ENCODE results near the gene NFATC1. TPM values are rescaled to one million over a fixed set of nuclear protein-coding genes. Genes with fewer than 3 reads are reported as not detected.

Gene NFATC1
- total RNA-seq, 4 donors from 2014 or later = 14.0 to 22.4 (median 15.0) TPM

DNA sequence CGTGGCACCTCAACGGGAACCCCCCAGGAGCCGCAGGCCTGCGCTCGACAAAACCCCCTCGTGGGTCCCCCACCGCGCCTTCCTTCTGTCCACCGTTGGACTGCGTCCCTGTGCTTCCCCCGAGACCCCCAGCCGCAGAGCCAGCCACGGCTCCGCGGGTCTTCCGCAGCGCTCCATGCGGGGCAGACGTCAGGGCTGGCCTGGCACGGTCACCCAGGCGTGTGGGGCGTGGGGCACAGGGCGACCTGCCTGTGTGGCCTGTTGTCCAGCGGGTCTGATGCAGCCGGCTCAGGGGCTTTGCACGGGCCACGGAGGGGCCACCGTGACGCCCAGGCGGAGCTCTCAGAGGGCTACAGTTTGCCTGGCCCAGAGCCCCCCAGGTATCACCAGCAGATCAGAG lies 11.0 kb downstream of the NFATC1 start:
- intact Hi-C loops (cut with DNase I; ENCODE audit: low total_unique reads) = no loop called here
- no peak for DNase-seq (ENCODE audit: low spot score in 2 of 2)
- TF ChIP-seq POLR2A (IDR thresholded peaks at IDR 0.05) = no peak
- TF ChIP-seq, protein P1, sequence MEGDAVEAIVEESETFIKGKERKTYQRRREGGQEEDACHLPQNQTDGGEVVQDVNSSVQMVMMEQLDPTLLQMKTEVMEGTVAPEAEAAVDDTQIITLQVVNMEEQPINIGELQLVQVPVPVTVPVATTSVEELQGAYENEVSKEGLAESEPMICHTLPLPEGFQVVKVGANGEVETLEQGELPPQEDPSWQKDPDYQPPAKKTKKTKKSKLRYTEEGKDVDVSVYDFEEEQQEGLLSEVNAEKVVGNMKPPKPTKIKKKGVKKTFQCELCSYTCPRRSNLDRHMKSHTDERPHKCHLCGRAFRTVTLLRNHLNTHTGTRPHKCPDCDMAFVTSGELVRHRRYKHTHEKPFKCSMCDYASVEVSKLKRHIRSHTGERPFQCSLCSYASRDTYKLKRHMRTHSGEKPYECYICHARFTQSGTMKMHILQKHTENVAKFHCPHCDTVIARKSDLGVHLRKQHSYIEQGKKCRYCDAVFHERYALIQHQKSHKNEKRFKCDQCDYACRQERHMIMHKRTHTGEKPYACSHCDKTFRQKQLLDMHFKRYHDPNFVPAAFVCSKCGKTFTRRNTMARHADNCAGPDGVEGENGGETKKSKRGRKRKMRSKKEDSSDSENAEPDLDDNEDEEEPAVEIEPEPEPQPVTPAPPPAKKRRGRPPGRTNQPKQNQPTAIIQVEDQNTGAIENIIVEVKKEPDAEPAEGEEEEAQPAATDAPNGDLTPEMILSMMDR (IDR thresholded peaks at IDR 0.05) = no peak
- 97 to 98% methylated on average over 22 to 23 of the region's 30 CpGs for WGBS, 2 donors
- no peak overlapping the region for H3K4me3 ChIP-seq (ENCODE audit: low read depth, poor library complexity, severe bottlenecking)

DNA sequence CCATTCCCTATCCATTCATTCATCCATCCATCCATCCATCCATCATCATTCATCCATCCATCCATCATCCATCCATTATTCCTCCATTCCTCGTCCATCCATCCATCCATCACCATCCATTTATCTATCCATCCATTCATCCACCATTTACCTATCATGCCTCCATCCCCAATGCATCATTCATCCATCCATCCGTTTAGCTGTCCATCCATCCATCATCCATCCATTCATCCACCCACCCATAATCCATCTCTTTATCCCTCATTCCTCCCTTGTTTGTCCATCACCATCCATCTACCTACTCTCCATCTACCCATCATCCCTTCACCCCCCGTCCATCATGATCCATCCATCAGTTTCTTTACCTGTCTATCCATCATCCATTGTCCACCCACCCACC lies 13.6 kb downstream of the NFATC1 start:
- no peak overlapping the region for H3K4me3 ChIP-seq (ENCODE audit: low read depth, poor library complexity, severe bottlenecking)
- no peak for DNase-seq (ENCODE audit: low spot score in 2 of 2)
- no peak for TF ChIP-seq POLR2A (IDR thresholded peaks at IDR 0.05)
- TF ChIP-seq, protein P1 (IDR thresholded peaks at IDR 0.05) = no peak
- intact Hi-C loops (cut with DNase I; ENCODE audit: low total_unique reads) = no loop called here
- WGBS, 2 donors = 94 to 98% methylated on average over 3 of the region's 3 CpGs

DNA sequence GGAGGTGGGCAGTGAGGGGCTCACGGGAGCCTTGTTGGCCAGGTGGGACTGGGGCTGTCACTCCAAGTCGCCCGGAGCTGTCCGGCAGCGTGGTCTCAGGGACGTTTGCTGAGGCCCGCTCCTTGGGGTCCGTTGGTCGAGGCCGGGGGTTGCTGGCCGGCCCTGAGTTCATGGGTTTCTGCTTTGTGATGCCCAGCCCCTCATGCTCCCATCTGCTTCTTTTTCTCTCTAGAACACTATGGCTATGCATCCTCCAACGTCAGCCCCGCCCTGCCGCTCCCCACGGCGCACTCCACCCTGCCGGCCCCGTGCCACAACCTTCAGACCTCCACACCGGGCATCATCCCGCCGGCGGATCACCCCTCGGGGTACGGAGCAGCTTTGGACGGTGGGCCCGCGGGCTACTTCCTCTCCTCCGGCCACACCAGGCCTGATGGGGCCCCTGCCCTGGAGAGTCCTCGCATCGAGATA lies 14.5 kb downstream of the NFATC1 start:
- DNase-seq (ENCODE audit: low spot score in 2 of 2) = no peak
- 96 to 98% methylated on average over 28 to 30 of the region's 30 CpGs for WGBS, 2 donors
- TF ChIP-seq, protein P1 (IDR thresholded peaks at IDR 0.05) = no peak
- no peak for TF ChIP-seq POLR2A (IDR thresholded peaks at IDR 0.05)

DNA sequence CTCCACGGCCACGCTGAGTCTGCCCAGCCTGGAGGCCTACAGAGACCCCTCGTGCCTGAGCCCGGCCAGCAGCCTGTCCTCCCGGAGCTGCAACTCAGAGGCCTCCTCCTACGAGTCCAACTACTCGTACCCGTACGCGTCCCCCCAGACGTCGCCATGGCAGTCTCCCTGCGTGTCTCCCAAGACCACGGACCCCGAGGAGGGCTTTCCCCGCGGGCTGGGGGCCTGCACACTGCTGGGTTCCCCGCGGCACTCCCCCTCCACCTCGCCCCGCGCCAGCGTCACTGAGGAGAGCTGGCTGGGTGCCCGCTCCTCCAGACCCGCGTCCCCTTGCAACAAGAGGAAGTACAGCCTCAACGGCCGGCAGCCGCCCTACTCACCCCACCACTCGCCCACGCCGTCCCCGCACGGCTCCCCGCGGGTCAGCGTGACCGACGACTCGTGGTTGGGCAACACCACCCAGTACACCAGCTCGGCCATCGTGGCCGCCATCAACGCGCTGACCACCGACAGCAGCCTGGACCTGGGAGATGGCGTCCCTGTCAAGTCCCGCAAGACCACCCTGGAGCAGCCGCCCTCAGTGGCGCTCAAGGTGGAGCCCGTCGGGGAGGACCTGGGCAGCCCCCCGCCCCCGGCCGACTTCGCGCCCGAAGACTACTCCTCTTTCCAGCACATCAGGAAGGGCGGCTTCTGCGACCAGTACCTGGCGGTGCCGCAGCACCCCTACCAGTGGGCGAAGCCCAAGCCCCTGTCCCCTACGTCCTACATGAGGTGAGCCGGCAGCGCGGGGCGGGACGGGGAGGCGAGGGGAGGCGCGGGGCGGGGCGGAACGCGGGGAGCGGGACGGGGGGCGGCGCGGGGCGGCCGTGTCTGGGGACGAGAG lies 15.2 kb downstream of the NFATC1 start:
- TF ChIP-seq POLR2A (IDR thresholded peaks at IDR 0.05) = no peak
- TF ChIP-seq, protein P1 (IDR thresholded peaks at IDR 0.05) = no peak
- intact Hi-C loops (cut with DNase I; ENCODE audit: low total_unique reads) = no loop called here
- 96 to 97% methylated on average over 81 to 84 of the region's 84 CpGs for WGBS, 2 donors
- DNase-seq (ENCODE audit: low spot score in 2 of 2) = no peak
- no peak overlapping the region for H3K4me3 ChIP-seq (ENCODE audit: low read depth, poor library complexity, severe bottlenecking)

More for the DNA sequence above, 14.5 kb downstream of the NFATC1 start:
- intact Hi-C loops (cut with DNase I; ENCODE audit: low total_unique reads) = no loop called here
- H3K4me3 ChIP-seq (ENCODE audit: low read depth, poor library complexity, severe bottlenecking) = no peak overlapping the region

DNA sequence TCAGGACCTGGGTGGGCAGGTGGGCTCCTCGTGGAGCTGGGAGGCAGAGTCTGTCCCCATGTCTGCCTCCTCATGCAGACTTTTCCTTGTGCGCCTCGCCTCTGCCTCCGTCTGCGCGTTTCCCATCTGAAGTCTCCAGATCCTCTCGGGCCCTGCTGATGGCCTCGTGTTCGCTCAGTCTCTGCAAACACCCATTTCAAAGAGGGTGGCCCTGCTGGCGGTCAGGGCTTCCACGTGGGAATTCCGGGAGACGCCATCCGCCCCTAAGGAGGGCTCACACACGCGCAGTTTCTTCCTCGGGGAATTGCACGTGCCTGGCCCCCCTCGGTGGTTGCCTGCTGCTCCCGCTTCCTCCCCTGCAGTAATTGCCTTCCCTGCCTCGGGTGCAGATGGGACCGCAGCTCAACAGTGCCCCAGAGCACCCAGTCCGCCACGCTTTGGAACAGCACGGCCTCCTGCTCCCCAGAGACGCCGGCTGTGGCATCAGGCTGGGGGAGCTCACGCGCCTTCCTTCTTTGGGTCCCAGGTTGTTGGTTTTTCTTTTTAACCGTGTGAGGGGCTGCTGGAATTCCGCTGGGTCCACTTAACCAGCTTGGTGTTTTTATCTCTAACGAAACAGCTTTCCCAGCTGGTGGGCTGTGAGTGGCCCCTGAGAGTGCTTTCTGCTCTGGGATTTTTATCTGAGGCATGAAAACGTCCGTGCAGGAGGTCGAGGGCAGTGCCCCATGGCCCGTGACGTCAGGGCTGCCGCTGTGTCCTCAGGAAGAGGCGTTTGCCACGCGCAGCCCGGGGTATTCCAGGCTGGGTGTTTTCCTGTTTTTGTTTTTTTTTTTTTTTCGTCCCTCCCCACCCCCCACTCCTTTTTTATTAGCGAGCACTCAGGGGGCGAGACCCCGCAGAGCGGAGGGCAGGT lies 16.1 kb downstream of the NFATC1 start:
- TF ChIP-seq POLR2A (IDR thresholded peaks at IDR 0.05) = no peak
- TF ChIP-seq, protein P1 (IDR thresholded peaks at IDR 0.05) = no peak
- 86% methylated on average over 47 of the region's 47 CpGs for whole genome bisulfite sequencing, 2 donors
- DNase-seq (ENCODE audit: low spot score in 2 of 2) = no peak
- H3K4me3 ChIP-seq (ENCODE audit: low read depth, poor library complexity, severe bottlenecking) = no peak overlapping the region
- intact Hi-C loops (cut with DNase I; ENCODE audit: low total_unique reads) = no loop called here
